ENCODE measurements around the gene GCDH.

The GCDH gene

DNA sequence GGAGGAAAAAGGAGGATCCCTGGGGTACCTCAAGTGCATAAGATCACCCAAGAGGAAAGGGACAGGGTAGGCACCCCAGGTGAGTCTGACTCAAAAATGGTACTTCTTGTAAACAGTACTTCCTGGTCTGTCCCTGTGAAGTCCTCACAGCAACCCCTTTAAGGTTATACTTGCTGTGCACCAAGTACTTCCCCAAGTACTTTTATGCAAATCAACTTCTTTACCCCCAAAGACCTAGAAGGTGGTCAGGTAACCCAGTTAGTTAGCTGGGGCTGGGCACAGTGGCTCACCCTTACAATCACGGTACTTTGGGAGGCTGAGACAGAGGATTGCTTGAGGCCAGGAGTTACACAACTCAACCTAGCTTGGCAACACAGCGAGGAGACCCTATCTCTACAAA, 49.9 kb downstream of the GCDH start:
- Histone ChIP-seq H3K4me3 (ENCODE audit: low read length) (0 out of 2 replicates have a peak overlapping the region, but pooled peaks have one; percentile 92), H3K4me2 (ENCODE audit: low read depth, low read length) (peak overlapping the region; percentile 76; the same call in 1 of the 2 replicates), H4K20me1 (ENCODE audit: insufficient read depth, low read length) (peaks cover 15% of the 10 kb centered on the region), H2AFZ (ENCODE audit: low read length) (no peak overlapping the region), H3K9ac (ENCODE audit: low read length) (no peak overlapping the region; the same call in 1 of the 2 replicates), H3K27ac (ENCODE audit: low read length) (peak overlapping the region; percentile 66; the same call in 1 of the 2 replicates), H3F3A (ENCODE audit: insufficient read depth, low read length) (peaks cover 87% of the 10 kb centered on the region), H3K4me1 (ENCODE audit: low read length) (peaks cover 46% of the 10 kb centered on the region), H3K9me3 (replicated peaks; ENCODE audit: insufficient read depth, low read length) (no peaks in the 10 kb centered on the region), H3K27me3 (replicated peaks; ENCODE audit: insufficient read depth, low read length) (no peaks in the 10 kb centered on the region), H3K36me3 (replicated peaks; ENCODE audit: insufficient read depth, low read length) (peaks cover 24% of the 10 kb centered on the region), H3K79me2 (ENCODE audit: low read length) (peaks cover 46% of the 10 kb centered on the region), H3K9me2 (replicated peaks; ENCODE audit: insufficient read depth, low read length) (no peaks in the 10 kb centered on the region)
- TF ChIP-seq, protein P1, sequence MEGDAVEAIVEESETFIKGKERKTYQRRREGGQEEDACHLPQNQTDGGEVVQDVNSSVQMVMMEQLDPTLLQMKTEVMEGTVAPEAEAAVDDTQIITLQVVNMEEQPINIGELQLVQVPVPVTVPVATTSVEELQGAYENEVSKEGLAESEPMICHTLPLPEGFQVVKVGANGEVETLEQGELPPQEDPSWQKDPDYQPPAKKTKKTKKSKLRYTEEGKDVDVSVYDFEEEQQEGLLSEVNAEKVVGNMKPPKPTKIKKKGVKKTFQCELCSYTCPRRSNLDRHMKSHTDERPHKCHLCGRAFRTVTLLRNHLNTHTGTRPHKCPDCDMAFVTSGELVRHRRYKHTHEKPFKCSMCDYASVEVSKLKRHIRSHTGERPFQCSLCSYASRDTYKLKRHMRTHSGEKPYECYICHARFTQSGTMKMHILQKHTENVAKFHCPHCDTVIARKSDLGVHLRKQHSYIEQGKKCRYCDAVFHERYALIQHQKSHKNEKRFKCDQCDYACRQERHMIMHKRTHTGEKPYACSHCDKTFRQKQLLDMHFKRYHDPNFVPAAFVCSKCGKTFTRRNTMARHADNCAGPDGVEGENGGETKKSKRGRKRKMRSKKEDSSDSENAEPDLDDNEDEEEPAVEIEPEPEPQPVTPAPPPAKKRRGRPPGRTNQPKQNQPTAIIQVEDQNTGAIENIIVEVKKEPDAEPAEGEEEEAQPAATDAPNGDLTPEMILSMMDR (IDR thresholded peaks at IDR 0.05; ENCODE audit: low read length) = no peak
- no peak for TF ChIP-seq EZH2 (optimal IDR thresholded peaks at IDR 0.05; ENCODE audit: low read depth, low read length)
- no peak for TF ChIP-seq EZH2phosphoT487 (IDR thresholded peaks at IDR 0.05; ENCODE audit: low read length)
- no peak for DNase-seq

DNA sequence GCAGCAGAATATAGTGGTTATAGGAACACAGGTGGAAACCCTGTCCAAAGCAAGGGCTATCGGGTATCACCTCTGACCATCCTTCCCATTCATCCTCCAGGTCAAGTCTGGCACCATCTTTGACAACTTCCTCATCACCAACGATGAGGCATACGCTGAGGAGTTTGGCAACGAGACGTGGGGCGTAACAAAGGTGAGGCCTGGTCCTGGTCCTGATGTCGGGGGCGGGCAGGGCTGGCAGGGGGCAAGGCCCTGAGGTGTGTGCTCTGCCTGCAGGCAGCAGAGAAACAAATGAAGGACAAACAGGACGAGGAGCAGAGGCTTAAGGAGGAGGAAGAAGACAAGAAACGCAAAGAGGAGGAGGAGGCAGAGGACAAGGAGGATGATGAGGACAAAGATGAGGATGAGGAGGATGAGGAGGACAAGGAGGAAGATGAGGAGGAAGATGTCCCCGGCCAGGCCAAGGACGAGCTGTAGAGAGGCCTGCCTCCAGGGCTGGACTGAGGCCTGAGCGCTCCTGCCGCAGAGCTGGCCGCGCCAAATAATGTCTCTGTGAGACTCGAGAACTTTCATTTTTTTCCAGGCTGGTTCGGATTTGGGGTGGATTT, 52.6 kb downstream of the GCDH start:
- H3F3A ChIP-seq (ENCODE audit: insufficient read depth, low read length) = peaks cover 78% of the 10 kb centered on the region
- H3K36me3 ChIP-seq (replicated peaks; ENCODE audit: insufficient read depth, low read length) = peaks cover 36% of the 10 kb centered on the region

DNA sequence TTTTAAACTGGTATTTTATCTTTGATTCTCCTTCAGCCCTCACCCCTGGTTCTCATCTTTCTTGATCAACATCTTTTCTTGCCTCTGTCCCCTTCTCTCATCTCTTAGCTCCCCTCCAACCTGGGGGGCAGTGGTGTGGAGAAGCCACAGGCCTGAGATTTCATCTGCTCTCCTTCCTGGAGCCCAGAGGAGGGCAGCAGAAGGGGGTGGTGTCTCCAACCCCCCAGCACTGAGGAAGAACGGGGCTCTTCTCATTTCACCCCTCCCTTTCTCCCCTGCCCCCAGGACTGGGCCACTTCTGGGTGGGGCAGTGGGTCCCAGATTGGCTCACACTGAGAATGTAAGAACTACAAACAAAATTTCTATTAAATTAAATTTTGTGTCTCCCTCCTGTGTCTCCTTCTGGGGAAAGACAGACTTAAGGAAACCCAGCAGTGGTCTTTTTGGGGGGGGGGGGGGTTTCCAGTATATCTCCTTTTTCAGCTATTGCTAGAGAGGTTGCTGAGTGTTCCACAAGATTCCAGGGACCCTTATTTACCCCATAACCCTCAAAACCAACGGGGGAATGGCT, 53.2 kb downstream of the GCDH start:
- no peak for DNase-seq
- H4K20me1 ChIP-seq (ENCODE audit: insufficient read depth, low read length) = peaks cover 11% of the 10 kb centered on the region
- peaks cover 71% of the 10 kb centered on the region for H3F3A ChIP-seq (ENCODE audit: insufficient read depth, low read length)
- no peak overlapping the region for H3K4me3 ChIP-seq (ENCODE audit: low read length)
- peaks cover 36% of the 10 kb centered on the region for H3K36me3 ChIP-seq (replicated peaks; ENCODE audit: insufficient read depth, low read length)
- H3K9me3 ChIP-seq (replicated peaks; ENCODE audit: insufficient read depth, low read length) = no peaks in the 10 kb centered on the region
- no peak overlapping the region for H3K9ac ChIP-seq (ENCODE audit: low read length)
- H3K79me2 ChIP-seq (ENCODE audit: low read length) = peaks cover 71% of the 10 kb centered on the region
- no peaks in the 10 kb centered on the region for H3K9me2 ChIP-seq (replicated peaks; ENCODE audit: insufficient read depth, low read length)
- no peak overlapping the region for H3K4me2 ChIP-seq (ENCODE audit: low read depth, low read length)
- H2AFZ ChIP-seq (ENCODE audit: low read length) = no peak overlapping the region
- H3K27ac ChIP-seq (ENCODE audit: low read length) = peak overlapping the region; percentile 79
- no peak for TF ChIP-seq EZH2 (optimal IDR thresholded peaks at IDR 0.05; ENCODE audit: low read depth, low read length)
- no peak for TF ChIP-seq EZH2phosphoT487 (IDR thresholded peaks at IDR 0.05; ENCODE audit: low read length)
- TF ChIP-seq, protein P1 (IDR thresholded peaks at IDR 0.05; ENCODE audit: low read length) = no peak
- H3K4me1 ChIP-seq (ENCODE audit: low read length) = peaks cover 40% of the 10 kb centered on the region
- H3K27me3 ChIP-seq (replicated peaks; ENCODE audit: insufficient read depth, low read length) = no peaks in the 10 kb centered on the region

More for the DNA sequence above, 52.6 kb downstream of the GCDH start:
- Histone ChIP-seq H3K4me2 (ENCODE audit: low read depth, low read length) (peak overlapping the region; percentile 0; the same call in 1 of the 2 replicates), H3K27ac (ENCODE audit: low read length) (peak overlapping the region; percentile 78; the same call in 1 of the 2 replicates), H4K20me1 (ENCODE audit: insufficient read depth, low read length) (peaks cover 15% of the 10 kb centered on the region), H3K4me1 (ENCODE audit: low read length) (peaks cover 40% of the 10 kb centered on the region), H3K9ac (ENCODE audit: low read length) (no peak overlapping the region), H2AFZ (ENCODE audit: low read length) (no peak overlapping the region), H3K27me3 (replicated peaks; ENCODE audit: insufficient read depth, low read length) (no peaks in the 10 kb centered on the region), H3K4me3 (ENCODE audit: low read length) (no peak overlapping the region), H3K79me2 (ENCODE audit: low read length) (peaks cover 71% of the 10 kb centered on the region), H3K9me3 (replicated peaks; ENCODE audit: insufficient read depth, low read length) (no peaks in the 10 kb centered on the region), H3K9me2 (replicated peaks; ENCODE audit: insufficient read depth, low read length) (no peaks in the 10 kb centered on the region)
- DNase-seq = no peak
- TF ChIP-seq, protein P1 (IDR thresholded peaks at IDR 0.05; ENCODE audit: low read length) = no peak
- TF ChIP-seq EZH2 (optimal IDR thresholded peaks at IDR 0.05; ENCODE audit: low read depth, low read length) (no peak), EZH2phosphoT487 (IDR thresholded peaks at IDR 0.05; ENCODE audit: low read length) (no peak)

All from MM.1S (cell line).